GM13977 (cell line): ENCODE results near the gene NKD2.

Experiments used
- DNase-seq: peaks from one replicate; pipeline ENCODE4 v3.0.0; 2012; ENCODE audit warnings: low spot score
- in situ Hi-C: fragments of 300-500 bp; cut with MboI; formaldehyde crosslinking; loops from one replicate; pipeline ENCODE4 v1.12.0; 2022; ENCODE audit warnings: low sequenced_read_pairs, low pct_unique_long_range_greater_than_20kb, mixed read lengths, inconsistent platforms; ENCODE audit not compliant: unreplicated experiment
- TF ChIP-seq, protein P1 (sequence below): IDR thresholded peaks from 2 replicates; pipeline ENCODE4 v1.5.1; 2012; ENCODE audit warnings: mild to moderate bottlenecking, control low read depth; ENCODE audit not compliant: insufficient read depth; ENCODE audit errors: extremely low read depth, missing control alignments

NKD2 gene

DNA sequence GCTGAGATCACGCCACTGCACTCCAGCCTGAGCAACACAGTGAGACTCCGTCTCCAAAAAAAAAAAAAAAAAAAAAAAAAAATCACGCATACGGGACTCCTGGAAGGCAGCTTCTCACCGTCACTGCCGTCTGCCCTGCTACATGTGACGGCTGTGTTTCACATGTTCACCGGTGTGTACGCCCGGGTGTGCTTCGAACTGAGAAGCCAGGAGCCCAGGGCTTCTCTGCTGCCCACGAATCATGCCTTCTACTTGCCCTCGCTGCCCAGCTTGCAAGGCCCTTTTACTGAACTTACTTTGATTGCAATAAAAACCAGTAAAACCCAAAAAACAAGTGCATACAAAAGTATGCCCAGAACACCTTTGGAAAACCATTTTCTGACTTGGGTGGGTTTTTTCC is 5.8 kb upstream of the NKD2 start:
- in situ Hi-C loops = no loop called here
- TF ChIP-seq, protein P1, sequence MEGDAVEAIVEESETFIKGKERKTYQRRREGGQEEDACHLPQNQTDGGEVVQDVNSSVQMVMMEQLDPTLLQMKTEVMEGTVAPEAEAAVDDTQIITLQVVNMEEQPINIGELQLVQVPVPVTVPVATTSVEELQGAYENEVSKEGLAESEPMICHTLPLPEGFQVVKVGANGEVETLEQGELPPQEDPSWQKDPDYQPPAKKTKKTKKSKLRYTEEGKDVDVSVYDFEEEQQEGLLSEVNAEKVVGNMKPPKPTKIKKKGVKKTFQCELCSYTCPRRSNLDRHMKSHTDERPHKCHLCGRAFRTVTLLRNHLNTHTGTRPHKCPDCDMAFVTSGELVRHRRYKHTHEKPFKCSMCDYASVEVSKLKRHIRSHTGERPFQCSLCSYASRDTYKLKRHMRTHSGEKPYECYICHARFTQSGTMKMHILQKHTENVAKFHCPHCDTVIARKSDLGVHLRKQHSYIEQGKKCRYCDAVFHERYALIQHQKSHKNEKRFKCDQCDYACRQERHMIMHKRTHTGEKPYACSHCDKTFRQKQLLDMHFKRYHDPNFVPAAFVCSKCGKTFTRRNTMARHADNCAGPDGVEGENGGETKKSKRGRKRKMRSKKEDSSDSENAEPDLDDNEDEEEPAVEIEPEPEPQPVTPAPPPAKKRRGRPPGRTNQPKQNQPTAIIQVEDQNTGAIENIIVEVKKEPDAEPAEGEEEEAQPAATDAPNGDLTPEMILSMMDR = no peak
- DNase-seq = no peak

DNA sequence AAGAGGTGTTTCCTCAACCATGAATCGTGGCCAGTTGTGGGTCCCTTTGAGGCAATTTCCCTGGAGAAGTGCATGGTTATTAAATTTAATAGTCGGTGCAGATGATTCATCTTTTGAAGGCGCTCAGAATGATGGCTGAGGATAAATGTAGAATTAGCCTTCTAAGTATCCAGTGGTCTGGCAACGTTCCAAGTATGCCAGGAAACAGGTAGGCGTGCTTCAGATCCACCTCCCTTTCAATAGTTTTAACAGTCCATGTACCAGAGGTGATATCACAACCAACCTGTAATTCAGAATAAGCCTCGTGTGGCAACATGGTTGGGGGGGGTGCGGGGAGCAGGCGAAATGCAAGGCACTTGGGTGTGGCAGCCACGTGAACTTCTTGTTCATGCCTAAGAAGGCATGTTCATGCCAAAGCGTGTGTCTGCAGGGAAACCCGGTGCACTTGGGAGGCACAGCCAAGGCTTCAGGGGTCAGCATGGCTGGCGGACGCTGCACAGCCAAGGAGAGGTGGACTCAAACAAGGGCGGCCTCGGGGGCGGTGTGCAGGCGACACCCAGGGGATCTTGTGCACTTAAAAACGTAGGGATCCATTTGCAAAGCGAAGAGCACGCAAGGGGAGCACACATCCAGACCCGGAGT is 5.2 kb upstream of the NKD2 start:
- no peak for DNase-seq
- in situ Hi-C loops = no loop called here

DNA sequence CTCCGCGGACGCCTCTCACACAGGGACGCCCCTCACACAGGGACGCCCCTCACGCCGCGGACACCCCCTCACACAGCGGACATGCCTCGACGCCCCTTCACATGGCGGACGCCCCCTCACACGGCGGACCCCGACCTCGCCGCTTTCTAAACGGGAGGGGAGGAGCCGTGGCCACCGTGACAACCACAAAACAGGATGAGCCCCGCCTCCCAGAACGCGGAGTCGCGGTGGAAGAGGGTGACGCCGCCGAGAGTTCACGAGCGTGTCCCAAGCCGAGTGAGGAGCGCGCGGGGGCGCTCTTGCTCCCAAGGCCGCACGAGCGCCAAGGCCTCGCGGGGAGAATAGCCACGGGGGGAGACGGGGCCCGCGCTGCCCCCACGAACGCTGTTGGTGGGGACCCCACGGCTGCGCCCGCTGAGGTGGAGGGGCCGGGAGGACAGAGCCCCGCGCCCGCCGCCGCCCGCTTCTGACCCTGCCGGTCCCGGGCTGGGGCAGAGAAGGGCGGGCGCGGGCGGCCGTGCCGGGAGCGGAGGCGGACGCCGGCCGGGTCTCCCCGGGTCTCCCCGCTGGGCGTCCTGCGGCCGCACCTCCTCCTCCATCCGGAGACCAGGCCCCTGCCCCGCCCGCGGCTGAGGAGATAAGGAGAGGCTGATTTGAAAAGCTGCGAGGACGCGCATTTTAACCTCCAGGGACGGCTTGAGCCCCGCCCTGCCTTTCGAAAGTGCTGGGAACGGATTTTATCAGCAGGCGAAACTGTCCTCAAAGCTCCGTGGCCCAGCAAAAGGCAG is 3.9 kb upstream of the NKD2 start:
- in situ Hi-C loops = no loop called here
- TF ChIP-seq, protein P1 = peak; percentile 55
- DNase-seq = no peak

More for the DNA sequence above, 5.2 kb upstream of the NKD2 start:
- TF ChIP-seq, protein P1 = no peak

DNA sequence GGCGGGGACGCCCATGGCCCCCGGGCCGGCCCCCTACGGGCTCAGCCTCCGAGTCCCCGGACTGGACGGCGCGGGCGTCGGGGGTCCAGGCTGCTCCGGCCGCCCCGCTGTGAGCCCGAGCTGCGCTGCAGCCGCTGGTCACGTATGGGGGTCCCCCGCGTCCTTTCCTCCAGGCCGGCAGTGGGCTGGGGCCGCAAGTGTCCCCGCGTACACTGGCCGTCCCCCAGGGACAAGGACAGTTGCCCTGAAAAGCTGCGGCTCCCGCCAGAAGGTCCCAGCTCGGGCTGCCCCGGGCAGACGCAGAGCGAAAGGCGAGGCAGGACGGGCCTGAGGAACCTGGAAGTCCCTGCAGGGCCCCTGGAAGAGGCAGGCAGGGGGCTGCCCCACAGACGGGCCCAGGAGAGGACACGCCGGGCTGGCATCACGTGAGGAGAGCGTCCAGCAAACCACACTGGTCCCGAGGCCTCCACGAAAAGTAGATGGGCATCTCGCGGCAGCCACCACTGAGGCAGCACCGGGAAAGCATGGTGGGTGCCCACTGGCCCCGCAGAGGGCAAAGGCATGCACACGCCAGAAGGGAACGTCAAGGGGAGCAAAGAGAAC is 3.3 kb upstream of the NKD2 start:
- in situ Hi-C loops = no loop called here
- DNase-seq = no peak
- TF ChIP-seq, protein P1 = no peak

DNA sequence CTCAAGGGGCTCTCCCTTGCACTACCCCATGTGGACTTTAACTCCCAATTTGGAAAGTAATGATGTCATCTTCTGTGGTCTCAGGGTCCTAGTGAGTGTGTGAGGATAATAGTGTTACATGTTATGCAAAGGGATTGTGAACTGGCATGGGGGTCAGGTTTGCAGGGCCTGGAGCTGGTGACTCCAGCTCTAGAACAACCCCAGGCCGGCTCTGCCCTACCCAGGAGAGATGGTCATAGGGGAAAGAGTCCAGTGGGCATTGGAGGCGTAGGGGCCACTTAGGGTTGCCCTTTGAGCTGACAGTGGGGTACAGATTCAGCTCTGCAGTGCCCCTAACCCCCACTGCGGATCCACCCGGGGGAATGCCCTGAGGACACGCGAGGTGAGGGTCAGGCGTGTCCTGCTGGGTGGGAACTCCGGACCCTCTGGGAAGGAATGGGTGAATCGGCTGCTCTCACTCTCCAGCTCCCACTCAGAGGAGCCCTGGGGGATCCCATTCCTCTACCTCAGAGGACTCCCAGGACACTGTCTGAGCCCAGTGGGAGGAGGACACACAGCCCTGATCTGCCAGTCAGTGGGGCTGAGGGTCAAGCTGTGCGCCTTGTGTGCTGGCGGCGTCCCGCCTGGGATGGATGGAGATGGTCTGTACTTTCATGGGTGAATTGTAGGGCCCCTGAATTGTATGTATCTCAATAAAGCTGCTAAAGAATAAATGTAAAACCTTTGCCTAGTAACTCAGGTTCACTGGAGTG is 2.5 kb upstream of the NKD2 start:
- TF ChIP-seq, protein P1 = no peak
- in situ Hi-C loops = no loop called here
- DNase-seq = no peak

DNA sequence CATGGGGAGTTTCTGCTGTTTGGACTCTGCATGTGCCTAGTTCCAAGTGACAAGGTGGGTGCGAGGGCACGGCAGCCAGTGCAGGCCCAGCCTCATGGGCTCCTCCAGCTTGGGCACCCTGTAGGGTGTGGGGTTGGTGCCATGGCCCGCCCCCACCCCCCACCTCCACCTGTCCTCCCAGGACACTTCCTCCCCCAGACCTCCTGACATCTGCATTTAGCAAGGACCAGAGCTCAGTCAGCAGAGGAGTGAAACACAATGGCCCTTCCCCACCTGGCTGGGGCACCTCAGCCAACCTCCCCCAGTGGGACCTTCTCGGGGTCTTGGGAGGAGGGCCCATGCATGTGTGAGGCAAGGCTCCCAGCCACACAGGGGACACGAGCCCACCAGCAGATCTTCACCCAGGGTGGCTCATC is 1.9 kb upstream of the NKD2 start:
- in situ Hi-C loops = no loop called here
- DNase-seq = no peak
- TF ChIP-seq, protein P1 = no peak
